Right lung (tissue), 5 donors: Measurements from ENCODE around the gene SP3. TPM values are rescaled to one million over a fixed set of nuclear protein-coding genes. Genes with fewer than 3 reads are reported as not detected.
"Not testable (repeated sequence)": the region's sequence is repeated elsewhere in the genome, so short reads cannot be mapped to it uniquely, and the experiment has no call there.

Source experiments
- DNase-seq, 2 donors: peaks; one replicate each; pipeline ENCODE4 v3.0.0-alpha.2; 2013
- polyA plus RNA-seq, 5 donors: library from polyadenylated mRNA; unstranded; fragments of 120-200 nt; gene quantifications; one replicate each; pipeline versions ENCODE4 v1.2.1 to v1.2.3, GENCODE V29; 2013; ENCODE audit warnings: inconsistent platforms in 1 of 5, low replicate concordance in 1 of 5; ENCODE audit not compliant: insufficient read length in 5 of 5, insufficient read depth in 1 of 5

SP3 gene
- polyA plus RNA-seq, 5 donors, result 86.1 to 149 (median 143) TPM

DNA sequence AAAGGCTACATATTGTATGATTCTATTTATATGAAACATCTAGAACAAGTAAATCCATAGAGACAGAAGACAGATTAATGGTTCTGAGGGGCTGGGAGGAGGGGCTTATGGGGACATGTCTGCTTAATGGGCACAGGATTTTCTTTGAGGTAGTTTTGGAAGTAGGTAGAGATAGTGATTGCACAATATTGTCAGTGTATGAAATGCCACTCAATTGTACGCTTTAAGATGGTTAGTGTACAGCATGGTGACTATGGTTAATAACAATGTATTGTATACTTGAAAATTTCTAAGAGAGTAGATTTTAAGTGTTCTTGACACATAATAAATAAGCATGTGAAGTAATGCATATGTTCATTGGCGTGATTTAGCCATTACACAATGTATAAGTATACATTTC lies 68.4 kb downstream of the SP3 start:
- DNase-seq, result no peak

DNA sequence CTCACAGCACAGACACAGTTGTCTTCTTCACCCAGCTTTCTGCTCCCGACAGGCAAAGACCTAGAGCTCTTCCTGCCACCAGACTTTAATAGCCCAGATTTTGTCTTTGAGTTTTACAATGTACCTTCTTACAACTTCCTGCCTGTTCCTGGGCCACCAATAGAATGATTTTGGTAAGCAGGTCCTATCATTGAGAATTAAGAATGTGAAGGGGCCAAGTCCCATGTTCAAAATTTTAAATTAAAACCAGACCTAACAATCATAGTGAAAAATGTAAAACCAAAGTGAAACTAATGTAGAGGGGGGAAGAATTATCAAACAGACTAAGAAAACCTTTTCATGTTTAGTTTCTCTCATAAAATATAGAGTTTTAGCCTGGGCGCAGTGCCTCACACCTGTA lies 72.8 kb downstream of the SP3 start:
- DNase-seq, result no peak

DNA sequence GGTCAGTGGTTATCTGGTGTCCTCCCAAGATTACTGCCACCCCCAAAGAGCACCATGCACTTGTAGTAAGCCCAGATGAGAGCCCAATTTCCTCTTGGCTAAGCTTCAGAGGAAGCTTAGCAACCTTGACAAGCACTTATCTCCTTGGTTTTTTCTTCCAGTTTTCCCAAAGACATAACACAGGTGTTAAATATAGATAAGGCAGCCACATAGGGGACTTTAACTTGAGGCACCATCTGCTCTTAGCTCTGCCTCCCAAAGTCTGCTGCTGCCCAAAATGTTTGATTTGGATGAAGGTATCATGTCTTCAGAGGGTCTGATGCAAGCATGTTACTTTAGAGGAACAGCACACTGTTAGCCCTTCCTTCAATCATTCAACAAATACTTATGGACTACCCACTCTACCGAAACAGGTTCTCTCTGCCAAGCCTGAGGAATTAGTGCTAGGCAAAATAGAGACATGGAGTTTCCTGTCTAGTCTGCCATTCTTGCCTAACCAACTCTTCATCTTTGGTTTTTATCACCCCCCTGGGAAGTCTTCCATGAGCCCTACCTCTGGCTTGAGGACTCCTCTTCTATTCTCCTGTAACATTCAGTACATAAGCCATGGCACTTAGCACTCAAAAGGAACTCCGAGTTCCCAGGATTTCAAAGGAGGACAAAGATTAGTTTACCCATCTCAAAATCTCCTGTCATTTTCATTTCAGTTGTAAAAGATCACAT lies 73.7 kb downstream of the SP3 start:
- DNase-seq, result no peak

DNA sequence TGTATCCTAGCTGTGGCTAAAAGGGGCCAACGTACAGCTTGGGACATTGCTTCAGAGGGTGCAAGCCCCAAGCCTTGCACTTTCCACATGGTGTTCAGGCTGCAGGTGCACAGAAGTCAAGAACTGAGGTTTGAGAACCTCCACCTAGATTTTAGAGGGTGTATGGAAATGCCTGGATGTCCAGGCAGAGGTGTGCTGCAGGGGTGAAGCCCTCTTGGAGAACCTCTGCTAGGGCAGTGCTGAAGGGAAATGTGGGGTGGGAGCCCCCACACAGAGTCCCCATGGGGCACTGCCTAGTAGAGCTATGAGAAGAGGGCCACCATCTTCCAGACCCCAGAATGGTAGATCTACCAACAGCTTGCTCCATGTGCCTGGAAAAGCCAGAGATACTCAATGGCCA lies 75.7 kb downstream of the SP3 start:
- not testable (repeated sequence) for DNase-seq

DNA sequence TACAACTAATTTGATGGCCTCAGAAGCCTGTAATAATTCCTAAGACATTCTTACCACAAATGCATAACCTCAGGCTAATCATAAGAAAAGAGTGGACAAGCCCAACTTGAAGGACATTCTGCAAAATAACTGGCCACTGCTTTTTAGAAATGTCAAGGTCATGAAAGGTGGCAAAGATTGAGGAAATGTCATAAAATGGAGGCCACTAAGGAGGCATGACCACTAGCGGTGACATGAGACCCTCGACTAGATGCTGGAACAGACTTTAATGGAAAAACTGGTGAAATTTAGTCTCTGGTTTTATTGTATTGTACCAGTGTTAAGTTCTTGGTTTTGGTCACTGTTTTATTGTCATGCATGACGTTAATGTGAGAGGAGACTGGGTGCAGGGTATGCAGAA lies 78.6 kb downstream of the SP3 start:
- DNase-seq, result no peak

DNA sequence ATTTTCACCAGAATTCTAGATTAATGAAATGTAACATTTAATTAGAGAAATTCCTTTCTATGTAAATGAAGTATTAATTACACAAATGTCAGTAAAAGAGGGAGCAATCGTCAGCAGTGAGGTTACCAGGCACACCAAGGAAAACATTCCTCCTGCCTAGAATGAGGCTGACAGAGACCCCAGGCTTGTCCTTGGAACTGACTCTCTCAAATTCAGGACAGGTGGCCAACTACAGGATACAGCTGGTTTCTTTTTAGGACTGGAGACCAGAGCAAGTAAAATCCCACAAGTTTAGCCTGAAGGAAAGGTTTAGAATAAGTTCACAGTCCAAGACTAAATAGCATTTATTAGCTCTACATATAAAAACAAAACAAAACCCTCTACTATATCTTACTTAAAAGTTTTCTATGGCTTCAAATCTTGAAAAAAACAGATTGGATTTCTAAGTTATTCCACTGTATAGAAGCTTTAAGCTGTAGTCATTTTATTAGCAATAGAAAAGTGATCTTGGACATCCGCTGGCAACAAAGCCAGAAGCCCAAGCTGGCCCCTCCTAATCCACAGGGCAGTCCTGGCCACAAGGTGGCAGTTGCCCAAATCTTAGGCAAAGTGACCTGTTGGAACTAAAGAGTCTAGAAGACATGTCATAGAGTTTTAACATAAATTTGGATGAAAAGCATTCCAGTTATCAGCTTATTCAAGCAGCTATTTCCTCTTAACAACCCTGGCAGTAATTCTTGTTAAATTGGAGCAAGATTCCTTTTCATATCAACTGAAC lies 81.0 kb downstream of the SP3 start:
- DNase-seq, result peak in 1 of 2 donors; percentile 56

DNA sequence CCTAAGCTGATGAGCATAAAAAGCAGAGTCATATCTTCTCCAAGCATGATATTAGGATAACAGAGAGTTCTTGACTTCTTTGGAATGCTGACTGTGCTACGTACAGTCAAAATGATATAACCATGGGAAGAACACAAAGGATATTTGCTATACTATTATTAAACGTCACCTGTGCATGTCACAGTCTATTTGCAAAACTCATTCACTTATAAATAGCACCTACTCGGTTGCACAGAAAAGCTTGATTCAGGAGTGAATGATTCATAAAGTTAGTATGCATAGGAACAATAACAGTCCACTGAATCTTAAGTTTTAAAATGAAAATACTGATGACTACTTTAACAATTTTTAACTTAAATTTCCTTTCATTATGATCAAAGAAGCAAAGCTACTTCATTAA lies 83.3 kb downstream of the SP3 start:
- no peak for DNase-seq

DNA sequence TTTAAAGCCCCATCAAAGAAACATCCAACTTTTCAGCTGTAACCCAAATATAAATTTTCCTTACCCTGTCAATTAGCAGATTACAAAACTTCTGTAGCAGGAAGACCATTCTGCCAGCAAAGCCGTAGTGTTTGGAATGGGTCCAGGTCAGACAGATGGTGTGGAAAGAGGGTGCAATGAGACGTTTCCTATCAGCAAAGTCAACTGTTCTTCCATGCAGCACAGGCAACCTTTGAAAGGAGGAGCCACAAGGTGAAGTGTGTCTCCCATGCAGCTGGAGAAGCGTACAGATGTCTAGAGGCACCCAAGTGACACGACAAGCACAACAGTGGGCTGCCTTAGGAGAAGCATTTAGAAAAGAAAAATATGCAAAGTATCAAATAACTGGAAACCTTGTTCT lies 83.7 kb downstream of the SP3 start:
- DNase-seq, result peak; percentile 66 to 69

DNA sequence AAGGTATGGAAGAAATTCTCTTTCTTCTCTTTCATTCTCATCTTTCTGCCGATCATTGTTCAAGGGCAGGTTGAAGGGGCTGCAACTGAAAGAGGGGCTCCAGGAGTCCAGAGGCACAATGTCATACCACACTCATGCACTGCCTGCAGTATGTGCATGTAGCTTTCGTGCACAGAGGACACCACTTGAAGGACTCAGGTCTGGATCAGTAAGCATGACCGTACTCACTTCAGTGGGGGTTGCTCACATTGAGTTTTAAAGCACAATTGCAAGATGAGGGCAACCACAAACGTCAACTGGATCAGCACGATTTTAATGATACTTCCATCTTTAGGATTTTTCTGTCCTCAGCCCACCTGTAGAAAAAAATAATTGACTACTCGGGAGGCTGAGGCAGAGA lies 84.6 kb downstream of the SP3 start:
- DNase-seq, result no peak

DNA sequence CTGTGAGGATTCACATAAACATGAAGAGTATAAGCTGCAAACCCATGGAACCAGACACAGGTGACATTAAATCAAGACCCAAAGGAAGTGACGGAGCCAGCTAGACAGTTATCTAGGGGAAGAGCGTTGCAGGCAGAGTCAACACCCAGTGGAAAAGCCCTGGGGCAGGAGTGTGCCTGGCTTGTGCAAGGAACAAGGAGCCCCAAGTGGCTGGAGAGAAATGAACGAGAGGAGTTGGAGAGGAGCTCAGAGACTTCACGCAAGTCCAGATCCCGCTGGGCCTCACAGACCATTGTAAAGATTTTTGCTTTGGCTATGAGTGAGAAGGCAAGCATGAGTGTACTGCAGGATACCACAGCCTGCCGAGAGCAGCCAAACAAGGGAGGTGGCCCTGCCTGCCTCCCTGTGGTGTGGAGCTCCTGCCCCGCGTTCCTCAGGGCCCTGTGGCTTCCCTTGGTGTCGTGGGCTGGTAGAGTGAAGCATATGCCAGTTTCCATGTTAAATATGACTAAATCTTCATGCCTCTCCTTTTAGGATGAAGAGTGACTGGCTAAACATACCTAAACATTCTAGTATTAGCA lies 88.2 kb downstream of the SP3 start:
- no peak for DNase-seq

DNA sequence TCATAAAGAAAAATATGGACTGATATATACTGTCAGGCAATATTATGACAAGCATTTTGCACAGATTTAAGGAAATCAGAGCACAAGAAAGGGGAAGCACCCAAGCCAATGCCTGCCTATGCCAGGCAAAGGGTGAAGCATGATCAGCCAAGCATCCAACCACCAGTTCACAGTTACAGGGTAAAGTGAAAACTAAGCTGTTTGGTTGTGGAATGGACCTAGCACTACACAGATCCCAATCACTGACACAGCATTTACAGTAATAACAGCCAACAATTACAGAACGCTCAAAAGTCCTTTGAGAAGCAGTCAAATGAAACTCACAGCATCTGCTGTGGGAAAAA lies 90.3 kb downstream of the SP3 start:
- no peak for DNase-seq

DNA sequence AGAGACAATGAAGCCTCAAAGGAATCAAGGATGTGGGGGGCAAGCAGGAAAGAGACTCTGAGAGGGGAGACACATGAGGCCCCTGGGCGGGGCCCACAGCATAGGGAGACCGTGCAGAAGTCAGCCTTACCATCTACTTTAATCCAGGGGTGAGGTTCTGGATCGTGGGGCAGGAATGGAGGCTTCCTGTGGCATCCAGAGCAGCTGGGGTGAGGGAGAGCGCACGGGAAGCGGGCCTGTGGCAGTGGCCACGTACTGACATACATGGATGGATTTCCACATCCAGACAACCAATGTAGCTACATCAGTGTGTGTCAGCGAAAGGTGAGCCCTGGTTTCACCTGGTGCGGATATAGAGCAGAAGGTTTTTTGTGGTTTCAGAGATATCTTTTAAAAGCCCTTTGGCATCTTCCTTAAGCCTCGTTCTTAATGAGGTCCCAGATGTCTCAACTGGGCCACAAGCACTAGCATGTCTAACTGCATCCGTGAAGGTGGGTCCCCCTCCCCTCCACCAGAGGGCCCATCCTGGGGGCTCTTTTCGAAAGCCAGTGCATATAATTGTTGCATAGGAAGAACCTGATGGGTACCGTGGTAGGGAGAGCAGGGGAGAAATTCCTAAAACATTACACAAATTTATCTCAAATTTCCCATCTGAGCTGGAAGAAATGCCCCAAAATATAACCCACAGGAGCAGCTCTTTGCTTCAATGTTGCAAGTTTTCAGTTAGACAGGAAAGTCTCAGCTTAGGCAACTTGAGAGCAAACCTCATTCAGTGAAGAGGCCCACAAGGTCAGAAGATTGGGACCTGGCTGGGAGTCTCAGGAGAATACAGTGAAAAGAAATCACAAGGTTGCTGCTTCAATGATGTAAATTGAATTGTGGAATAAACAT lies 90.9 kb downstream of the SP3 start:
- DNase-seq, result no peak

DNA sequence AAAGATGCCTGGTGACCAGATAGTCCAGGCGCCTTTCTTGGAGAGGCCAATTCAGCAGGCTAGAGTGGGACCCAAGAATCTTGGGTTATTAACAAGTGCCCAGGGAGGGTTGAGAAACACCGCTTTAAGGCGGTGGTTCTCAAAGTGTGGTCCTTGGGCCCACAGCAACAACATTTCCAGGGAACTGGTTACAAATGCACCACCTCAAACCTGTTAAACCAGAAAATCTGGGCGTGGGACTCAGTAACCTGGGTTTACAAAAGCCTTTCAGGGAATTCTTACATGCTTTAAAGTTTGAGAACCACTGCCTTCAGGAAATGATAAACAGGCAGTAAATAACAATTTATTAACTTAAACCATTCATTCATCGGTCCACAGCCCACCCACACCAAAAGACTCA lies 92.5 kb downstream of the SP3 start:
- no peak for DNase-seq

DNA sequence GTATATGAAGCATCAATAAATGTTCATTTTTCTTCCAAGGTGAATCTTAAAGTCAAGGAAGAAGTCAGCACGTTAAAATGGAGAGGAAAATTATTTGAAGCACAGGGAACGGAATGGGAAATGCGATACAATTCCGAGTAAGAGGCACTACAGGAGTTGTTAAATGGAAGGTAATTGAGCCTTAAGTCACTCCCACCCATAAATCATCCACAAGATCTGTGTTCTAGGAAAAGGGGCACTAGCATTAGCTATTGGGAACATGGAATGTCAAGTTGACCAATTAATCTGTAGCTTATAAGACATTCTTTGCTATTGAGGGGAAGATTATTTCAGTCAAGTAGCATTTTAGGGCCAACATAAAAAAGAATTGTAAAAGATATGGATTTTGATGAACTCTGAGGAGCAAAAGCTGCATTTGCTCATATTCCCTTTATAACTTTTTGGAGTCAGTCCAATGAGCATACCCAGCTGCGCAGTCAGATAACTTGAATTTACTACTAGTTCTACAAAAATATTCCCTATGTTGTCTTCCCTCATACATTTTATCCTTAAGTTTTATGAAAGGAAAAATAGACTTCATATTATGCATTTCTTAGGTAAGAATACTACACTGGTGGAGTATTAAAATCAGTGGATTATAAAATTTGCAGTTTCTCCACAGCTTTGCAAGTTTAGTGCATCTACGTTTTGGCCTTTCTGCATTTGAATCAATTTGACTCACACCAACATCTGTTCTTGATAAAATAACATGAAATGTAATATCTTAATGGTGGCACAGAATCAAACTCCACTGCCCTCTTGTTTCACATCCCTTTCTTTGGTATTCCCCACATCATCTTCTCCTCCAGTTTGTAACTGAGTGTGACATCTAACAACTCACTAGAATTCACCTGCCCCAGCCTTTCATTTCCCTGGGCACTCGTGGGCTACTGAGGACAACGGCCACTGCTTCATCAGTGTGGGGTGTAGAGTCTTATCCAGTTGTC lies 95.6 kb downstream of the SP3 start:
- DNase-seq, result no peak

DNA sequence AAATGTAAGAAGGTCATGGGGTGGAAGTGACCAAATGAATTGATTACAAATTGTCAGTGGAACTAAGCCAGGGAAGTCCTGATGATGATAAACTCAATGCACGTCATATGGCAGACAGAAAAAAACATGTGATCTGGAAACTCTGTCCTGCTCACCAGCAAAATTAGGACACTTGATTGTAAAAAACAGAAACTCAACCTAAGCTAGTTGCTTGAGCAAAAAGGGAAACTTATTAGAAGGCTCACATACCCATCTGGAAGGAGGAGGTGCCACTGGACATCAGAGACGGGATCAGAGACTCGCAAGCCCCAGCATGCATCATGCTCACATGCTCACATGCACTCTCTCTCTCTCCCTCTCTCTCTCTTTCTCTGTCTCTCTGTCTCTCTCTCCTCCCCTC lies 96.8 kb downstream of the SP3 start:
- DNase-seq, result no peak

DNA sequence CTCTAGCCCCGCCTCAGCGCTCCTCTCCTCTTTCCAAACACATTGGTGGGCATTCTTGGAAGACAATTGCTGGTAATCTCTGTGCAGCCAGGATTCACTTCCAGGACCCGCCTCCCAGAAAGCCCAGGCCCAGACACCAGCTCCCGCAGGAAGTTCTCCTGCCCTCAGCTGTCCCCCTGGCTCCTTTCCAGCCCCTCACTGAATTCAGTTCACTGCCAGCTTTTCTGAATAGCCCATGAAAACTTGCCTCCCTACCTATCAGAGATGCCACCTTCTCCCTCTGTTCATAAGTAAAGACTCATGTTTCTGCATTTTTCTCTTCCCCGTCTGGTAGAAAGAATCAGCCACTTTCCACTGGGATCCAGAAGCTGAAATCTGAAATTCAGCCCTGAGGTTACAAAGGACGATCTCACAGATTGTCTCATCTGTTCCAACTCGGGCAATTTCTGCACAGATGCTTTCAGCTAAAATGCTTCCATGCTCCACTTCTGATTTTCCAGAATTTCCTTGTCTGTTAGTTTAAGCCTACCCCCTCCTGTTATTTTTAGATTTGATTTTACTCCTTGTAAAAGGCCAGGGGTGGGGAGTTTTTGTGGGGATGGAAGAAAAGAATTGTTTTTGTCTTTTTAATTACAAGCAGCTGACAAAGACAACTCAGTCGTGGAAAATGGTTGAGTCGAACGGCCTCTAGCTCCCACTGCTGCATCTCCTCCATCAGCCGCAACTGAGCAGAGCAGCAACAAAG lies 98.1 kb downstream of the SP3 start:
- no peak for DNase-seq

DNA sequence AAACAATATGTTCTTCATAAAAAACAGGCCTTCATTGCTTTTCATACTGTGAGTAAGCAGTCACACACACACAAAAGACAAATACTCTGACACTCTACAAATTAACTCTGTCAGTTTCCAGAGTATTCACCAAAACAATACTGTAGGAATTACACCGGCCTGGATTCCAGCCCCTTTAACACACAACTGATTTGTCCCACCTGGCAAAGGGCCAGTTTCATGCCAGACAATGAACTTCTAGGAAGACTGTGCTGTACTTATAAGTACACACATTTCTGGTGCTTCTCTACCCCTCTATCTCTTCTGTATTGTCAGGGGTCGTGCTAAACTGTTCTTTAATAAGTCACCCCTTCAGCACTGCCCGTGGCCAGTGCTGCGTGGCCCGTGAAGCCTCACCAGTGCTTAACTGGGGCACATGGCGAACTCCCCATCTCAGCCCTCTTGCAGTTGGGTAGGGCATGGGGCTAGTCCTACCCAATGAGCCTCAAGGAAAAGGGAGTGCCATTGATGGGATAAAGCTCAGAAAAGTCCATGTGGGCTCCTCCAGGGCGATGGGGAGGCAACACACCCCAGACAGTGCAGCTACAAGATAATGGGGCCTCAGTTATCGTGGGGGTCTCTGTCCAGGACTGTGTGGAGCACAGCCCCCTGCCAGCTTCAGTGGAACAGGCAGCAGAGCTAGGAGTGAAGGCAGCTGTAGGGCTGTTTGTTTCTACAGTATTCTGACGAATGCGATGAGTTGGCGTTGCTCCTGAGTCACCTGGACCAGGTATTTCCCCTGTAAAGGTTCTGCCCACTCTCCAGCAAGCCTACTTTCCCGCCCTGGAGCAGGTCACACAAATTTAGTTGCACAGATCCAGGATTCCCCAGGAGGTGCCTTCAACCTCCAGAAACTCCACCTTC lies 99.0 kb downstream of the SP3 start:
- DNase-seq, result no peak

DNA sequence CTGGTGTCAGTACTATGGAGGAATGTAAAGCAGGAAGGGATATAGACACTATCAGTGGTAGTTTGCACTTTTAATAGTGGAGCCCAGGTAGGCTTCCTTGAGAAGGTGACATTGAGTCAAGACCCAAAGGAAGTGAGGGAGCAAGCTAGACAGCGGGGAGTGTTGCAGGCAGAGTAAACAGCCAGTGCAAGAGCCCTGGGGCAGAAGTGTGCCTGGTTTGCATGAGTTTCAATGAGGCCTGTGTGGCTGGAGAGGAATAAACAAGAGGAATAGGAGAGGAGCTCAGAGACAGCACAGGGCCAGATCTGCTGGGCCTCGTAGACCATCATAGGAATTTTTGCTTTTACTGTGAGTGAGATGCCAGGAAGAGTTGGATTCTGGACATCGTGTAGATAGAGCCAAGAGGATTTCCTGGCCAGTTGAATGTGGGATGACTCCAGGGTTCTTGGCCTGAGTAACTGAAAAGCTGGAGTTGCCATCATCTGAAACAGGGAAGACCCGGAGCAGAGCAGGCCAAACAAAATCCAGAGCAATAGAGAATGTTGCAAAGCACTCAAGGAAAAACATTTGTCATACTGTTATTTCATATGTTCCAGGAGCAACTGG lies 102.5 kb downstream of the SP3 start:
- no peak for DNase-seq

DNA sequence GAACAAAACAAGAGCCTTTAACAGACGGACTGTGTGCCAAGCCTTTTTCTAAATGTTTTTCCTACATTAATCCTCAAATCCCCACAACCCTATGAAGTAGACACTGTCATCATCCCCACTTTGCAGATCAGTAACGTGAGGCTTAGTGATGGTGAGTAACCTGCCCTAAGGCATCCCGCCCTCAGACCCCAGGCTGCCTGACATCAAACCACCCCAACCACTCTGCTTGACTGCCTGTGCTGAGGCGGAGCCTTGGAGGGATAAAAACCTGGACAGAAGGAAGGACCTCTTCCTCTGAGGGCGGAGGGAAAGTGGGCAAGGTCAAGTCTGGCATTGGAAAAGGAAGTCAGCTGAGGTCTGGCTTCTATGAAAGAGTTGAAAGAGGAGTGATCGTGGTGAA lies 104.6 kb downstream of the SP3 start:
- no peak for DNase-seq
